Upper lobe of right lung (tissue), 1 donor: ENCODE results near the gene DNPH1. TPM values are rescaled to one million over a fixed set of nuclear protein-coding genes. Genes with fewer than 3 reads are reported as not detected.
A peak's percentile ranks its signal among the peaks of the same experiment; 100 is the strongest.

ENCODE experiments used
- ATAC-seq: fragments of 200-7000 bp; cut with Tn5 transposase; one replicate; pipeline ENCODE4 v1.9.1; 2020; ENCODE audit warnings: mild to moderate bottlenecking, moderate library complexity
- DNase-seq: peaks from one replicate; pipeline ENCODE4 v3.0.0-alpha.2; 2020
- H3K27ac ChIP-seq: fragments of 200-600 bp; one replicate; pipeline ENCODE4 v1.8.0; 2022
- H3K27me3 ChIP-seq: fragments of 200-600 bp; one replicate; pipeline ENCODE4 v1.8.0; 2022; ENCODE audit warnings: mild to moderate bottlenecking
- H3K36me3 ChIP-seq: fragments of 200-600 bp; one replicate; pipeline ENCODE4 v1.8.0; 2022
- H3K4me1 ChIP-seq: fragments of 200-600 bp; one replicate; pipeline ENCODE4 v1.8.0; 2022
- H3K4me3 ChIP-seq: fragments of 200-600 bp; one replicate; pipeline ENCODE4 v1.8.0; 2022; ENCODE audit warnings: mild to moderate bottlenecking
- H3K9me3 ChIP-seq: fragments of 200-600 bp; one replicate; pipeline ENCODE4 v1.8.0; 2022
- intact Hi-C: fragments of 100-400 bp; cut with DNase I; formaldehyde crosslinking; loops from one replicate; pipeline ENCODE4 v1.11.0; 2022
- total RNA-seq: library from RNA; stranded (reverse); fragmentation: NEBNext Ultra II Directional; extraction: Animal tissue kit (Norgen Biotek cat#: 25700); gene quantifications from one replicate; pipeline ENCODE4 v1.2.1, GENCODE V29; 2021
- TF ChIP-seq, protein P1 (sequence below): fragments of 200-600 bp; IDR thresholded peaks from one replicate; pipeline ENCODE4 v1.8.0; 2022; ENCODE audit warnings: antibody characterized with exemption
- donor health status: DM: no; HTN: yes; CAD: no; lungs with severe emphysema.

The DNPH1 gene
- total RNA-seq, 1 donor from 2014 or later = 27.6 TPM

DNA sequence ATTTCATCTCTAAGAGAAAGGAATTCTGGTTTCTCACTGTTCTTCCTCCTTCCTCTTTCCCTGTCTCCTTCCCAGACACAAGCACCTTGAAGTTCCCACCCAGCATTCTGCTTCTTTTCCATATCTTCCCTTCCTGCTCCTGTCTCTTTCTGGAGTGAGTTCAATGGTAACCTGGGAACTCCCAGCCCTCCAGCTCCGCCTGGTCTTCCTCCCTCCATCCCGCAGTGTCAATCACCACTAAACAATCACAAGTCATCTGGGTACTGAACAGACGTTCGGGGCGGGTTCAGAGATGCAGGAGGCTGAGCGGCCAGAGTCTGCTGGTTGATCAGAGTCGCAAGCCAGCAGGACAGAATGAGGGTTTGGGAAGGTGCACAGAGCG lies 21.7 kb upstream of the DNPH1 start:
- Histone ChIP-seq H3K27ac (no peak overlapping the region), H3K9me3 (no peaks in the 10 kb centered on the region), H3K4me1 (no peaks in the 10 kb centered on the region), H3K36me3 (no peaks in the 10 kb centered on the region), H3K4me3 (no peak overlapping the region), H3K27me3 (peaks cover 8% of the 10 kb centered on the region)
- TF ChIP-seq, protein P1, sequence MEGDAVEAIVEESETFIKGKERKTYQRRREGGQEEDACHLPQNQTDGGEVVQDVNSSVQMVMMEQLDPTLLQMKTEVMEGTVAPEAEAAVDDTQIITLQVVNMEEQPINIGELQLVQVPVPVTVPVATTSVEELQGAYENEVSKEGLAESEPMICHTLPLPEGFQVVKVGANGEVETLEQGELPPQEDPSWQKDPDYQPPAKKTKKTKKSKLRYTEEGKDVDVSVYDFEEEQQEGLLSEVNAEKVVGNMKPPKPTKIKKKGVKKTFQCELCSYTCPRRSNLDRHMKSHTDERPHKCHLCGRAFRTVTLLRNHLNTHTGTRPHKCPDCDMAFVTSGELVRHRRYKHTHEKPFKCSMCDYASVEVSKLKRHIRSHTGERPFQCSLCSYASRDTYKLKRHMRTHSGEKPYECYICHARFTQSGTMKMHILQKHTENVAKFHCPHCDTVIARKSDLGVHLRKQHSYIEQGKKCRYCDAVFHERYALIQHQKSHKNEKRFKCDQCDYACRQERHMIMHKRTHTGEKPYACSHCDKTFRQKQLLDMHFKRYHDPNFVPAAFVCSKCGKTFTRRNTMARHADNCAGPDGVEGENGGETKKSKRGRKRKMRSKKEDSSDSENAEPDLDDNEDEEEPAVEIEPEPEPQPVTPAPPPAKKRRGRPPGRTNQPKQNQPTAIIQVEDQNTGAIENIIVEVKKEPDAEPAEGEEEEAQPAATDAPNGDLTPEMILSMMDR = no peak
- ATAC-seq = no peak
- intact Hi-C loops = no loop called here
- no peak for DNase-seq

DNA sequence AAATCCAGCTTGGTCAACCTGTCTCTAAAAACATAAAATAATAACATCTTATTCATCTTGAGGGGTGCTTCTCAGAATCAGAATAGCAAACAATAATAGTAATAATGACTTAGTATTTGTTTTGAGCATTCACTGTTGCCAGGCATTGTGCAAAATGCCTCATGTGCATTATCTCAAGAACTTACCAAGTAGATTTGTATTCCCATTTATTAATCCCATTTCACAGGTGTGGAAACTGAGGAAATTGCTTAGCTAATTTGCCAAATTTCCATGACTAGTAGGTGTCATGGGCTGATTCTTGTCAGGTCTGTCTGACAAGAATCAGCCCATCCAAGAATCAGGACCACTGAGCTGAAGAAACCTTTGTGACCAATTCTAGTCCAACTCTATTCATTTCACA lies 19.5 kb upstream of the DNPH1 start:
- TF ChIP-seq, protein P1 = no peak
- ATAC-seq (no peak), DNase-seq (no peak)
- Histone ChIP-seq H3K4me1 (no peaks in the 10 kb centered on the region), H3K36me3 (no peaks in the 10 kb centered on the region), H3K27me3 (peaks cover 14% of the 10 kb centered on the region), H3K4me3 (no peak overlapping the region), H3K9me3 (no peaks in the 10 kb centered on the region), H3K27ac (no peak overlapping the region)
- intact Hi-C loops = no loop called here

DNA sequence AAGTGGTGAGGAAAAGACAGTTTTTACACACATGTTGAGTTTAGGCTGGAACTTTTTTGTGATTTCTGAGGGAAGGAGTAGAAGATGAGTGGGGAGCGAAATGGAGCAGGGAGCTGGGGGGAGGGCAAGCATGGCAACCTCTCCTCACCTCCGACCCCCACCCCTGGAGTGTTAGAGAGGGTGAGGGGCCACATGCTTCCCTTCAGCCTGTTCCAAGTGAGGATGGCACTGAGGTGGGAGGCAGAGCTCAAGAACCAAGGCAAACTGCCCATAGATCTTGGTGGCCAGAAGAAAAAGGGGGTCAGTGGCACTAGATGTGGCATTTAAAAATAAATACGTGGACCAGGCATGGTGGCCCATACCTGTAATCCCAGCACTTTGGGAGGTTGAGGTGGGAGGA lies 18.8 kb upstream of the DNPH1 start:
- Histone ChIP-seq H3K27me3 (peaks cover 21% of the 10 kb centered on the region), H3K4me1 (no peaks in the 10 kb centered on the region), H3K9me3 (no peaks in the 10 kb centered on the region), H3K36me3 (no peaks in the 10 kb centered on the region), H3K4me3 (no peak overlapping the region), H3K27ac (no peak overlapping the region)
- TF ChIP-seq, protein P1 = no peak
- no peak for DNase-seq
- ATAC-seq = no peak
- intact Hi-C loops = no loop called here

DNA sequence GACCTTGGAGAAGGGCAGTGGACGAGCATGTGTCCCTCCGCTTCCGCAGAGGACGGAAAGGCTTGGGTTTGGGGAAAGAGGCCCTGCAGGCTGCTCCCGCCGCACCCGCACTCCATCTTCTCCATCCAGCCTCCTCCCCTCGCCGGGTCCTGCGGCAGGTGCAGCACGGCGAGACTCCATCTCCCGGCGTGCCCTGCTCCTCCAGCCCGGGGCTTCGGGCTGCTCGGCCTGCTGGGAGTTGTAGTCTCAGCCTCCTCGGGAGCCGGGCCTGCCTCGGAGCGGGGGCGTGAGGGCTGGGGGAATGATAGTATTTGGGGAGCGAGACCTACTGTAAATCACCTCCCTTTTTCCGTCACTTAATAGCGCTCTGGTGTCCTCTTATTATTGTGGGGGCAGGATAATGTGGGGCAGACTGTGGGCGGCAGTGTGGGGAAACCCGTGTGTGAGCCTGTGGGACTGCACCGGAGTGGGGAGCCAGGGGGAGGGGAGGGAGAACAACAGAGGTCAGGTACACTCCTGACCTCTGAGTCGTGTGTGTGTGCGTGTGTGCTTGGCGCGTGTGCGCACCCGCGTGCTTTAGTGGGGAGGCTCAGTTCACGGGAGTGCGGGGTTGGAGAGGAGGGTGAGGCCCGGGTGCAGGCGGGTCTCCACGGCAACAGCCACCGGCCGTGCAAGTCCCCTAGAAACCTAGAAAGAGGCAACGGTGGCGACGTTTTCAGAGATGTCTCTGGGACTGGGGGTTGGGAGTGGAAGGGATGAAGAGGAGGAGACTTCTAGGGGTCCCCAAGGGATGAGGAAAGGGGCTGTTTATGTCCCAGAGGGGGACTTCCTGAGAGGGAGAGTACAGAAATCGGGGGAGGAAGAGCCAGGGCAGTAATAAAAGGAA lies 18.1 kb upstream of the DNPH1 start:
- TF ChIP-seq, protein P1 = no peak
- H3K27ac ChIP-seq = peak overlapping the region; percentile 6
- peak; percentile 93 for DNase-seq
- peaks cover 28% of the 10 kb centered on the region for H3K27me3 ChIP-seq
- peak overlapping the region; percentile 66 for H3K4me3 ChIP-seq
- no peaks in the 10 kb centered on the region for H3K4me1 ChIP-seq
- intact Hi-C loops = no loop called here
- peak; percentile 96 for ATAC-seq
- H3K36me3 ChIP-seq = no peaks in the 10 kb centered on the region
- H3K9me3 ChIP-seq = no peaks in the 10 kb centered on the region

DNA sequence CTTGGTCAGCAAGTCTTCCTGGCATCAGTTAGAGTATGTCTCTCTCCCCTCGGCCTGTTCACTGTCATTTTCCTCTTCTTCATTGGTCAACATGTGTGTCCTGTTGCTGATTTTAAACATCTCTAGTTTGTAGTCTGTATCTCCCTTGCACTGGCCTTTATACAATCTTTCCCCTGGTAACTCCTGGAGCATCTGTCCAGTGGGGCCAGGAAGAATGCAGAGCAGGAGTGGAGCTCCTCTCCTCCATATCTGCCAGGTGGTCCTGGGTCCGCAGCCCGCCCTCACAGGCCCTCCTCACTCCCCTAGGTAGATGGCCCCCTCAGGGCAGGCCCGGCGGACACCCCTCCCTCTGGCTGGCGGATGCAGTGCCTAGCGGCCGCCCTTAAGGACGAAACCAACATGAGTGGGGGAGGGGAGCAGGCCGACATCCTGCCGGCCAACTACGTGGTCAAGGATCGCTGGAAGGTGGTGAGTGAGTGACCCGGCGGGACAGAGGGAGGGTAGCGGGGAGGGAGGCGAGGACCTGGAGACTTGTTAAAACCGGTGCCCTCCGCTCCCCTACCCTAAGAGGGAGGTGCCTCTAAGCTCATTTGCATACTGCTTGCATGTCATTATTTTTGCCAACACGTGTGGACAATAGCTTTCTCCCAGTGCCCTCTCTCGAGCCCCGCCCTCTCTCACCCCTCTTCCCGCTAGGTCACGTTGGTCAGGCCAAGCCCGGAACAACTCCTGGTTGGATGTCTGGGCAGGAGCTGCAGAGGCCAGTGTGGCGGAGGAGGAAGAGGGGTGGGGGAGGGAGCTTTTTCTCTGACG lies 17.2 kb upstream of the DNPH1 start:
- DNase-seq (peak; percentile 90), ATAC-seq (peak; percentile 89)
- Histone ChIP-seq H3K4me1 (no peaks in the 10 kb centered on the region), H3K27me3 (peaks cover 31% of the 10 kb centered on the region), H3K4me3 (peak overlapping the region; percentile 66), H3K9me3 (no peaks in the 10 kb centered on the region), H3K36me3 (no peaks in the 10 kb centered on the region), H3K27ac (peak overlapping the region; percentile 6)
- intact Hi-C loops = no loop called here
- TF ChIP-seq, protein P1 = no peak
